GM20000 (cell line): ENCODE data around the gene RPL14.

Experiments used
- DNase-seq: peaks from one replicate; pipeline ENCODE4 v3.0.0; 2012; ENCODE audit warnings: low spot score
- TF ChIP-seq, protein P1 (sequence below): IDR thresholded peaks from 2 replicates; pipeline ENCODE4 v1.5.1; 2012; ENCODE audit warnings: mild to moderate bottlenecking, control low read depth; ENCODE audit errors: extremely low read depth, missing control alignments

Gene RPL14

DNA sequence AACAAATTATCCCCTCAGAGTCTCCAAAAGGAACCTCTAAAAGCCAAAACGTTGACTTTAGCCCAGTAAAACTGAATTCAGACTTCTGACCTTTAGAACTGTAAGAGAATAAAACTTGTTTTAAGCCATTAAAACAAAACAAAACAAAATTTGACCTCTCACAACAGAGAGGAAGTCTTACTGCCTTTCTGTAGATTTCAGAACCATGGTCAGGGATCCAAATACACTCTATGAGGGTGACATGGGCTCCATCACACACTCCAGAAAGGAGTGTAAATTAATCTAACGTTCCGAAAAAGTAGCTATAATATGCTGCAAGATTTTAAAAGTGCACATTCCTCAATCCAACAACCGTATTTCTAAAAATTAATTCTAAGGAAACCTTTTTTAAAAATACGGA is 19.2 kb upstream of the RPL14 start:
- no peak for DNase-seq
- TF ChIP-seq, protein P1, sequence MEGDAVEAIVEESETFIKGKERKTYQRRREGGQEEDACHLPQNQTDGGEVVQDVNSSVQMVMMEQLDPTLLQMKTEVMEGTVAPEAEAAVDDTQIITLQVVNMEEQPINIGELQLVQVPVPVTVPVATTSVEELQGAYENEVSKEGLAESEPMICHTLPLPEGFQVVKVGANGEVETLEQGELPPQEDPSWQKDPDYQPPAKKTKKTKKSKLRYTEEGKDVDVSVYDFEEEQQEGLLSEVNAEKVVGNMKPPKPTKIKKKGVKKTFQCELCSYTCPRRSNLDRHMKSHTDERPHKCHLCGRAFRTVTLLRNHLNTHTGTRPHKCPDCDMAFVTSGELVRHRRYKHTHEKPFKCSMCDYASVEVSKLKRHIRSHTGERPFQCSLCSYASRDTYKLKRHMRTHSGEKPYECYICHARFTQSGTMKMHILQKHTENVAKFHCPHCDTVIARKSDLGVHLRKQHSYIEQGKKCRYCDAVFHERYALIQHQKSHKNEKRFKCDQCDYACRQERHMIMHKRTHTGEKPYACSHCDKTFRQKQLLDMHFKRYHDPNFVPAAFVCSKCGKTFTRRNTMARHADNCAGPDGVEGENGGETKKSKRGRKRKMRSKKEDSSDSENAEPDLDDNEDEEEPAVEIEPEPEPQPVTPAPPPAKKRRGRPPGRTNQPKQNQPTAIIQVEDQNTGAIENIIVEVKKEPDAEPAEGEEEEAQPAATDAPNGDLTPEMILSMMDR: no peak

DNA sequence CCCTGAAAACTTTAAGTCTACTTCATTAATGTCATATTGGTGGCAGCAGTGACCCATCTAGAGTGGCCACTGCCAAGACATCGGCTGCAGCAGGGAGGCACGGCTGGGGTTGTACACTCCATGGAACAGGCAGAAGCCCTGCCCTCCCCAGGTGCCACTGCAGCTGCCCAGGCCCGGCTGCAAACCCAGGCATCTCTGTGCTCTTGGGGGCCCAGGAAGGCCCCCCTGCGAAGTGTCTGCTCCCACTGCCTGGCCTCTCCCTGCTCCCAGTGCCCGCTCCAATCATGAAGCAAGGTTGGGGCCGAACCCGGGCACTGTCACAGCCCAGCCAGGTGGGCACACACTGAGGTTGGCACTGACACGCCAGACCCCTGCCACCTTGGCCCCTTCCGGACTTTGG is 12.1 kb upstream of the RPL14 start:
- TF ChIP-seq, protein P1: no peak
- no peak for DNase-seq

GRCh38 chr3:40445880-40446279 is 11.3 kb upstream of the RPL14 start:
- DNase-seq: no peak
- TF ChIP-seq, protein P1: no peak

- TF ChIP-seq, protein P1: no peak
- DNase-seq: no peak
Measured at GRCh38 chr3:40450438-40450837, 6.7 kb upstream of the RPL14 start.

DNA sequence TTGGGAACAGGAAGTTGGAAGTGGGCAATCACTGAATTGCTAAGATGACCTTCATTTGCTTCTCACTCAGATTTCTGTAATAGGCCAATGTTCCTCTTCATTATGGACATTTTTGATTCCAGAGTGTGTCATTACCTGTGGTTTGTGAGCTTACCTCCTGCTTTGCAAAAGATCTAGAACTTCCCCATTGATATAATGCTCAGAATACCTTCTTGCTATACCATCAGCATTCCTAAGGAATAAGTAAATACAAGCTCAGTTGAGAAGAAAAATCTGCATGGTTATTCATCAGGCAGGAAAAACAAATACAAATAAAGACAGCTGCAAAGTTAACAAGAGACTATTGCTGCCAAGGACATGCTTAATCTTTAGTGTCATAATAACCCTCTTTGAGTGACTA is 5.6 kb upstream of the RPL14 start:
- no peak for DNase-seq

GRCh38 chr3:40452057-40452456 is 5.1 kb upstream of the RPL14 start:
- no peak for DNase-seq
- TF ChIP-seq, protein P1: no peak

More for the DNA sequence above, 5.6 kb upstream of the RPL14 start:
- TF ChIP-seq, protein P1: no peak

DNA sequence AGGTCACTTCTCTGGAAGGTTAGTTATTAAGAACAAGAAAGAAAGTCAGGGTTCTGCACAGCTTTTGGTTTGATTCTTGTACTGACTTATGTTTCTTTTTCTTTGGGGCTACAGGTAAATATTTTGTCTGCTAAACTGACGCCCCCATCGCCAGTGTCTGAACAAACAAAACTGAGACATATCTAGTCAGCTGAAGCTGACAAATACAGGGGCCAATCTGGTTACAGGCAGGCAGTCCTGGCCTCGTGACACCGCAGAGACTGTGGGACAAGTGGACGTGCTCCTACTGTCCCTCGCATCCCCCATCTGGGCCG is 4.6 kb upstream of the RPL14 start:
- no peak for DNase-seq
- TF ChIP-seq, protein P1: no peak
